Activated effector memory CD4-positive, alpha-beta T cell treated with Interleukin-2 at 50 U/mL for 16 hours (primary cell): Measurements from ENCODE around the gene NFYA.
A peak's percentile ranks its signal among the peaks of the same experiment; 100 is the strongest.

Experiments
- DNase-seq: peaks from one replicate; pipeline ENCODE4 v3.0.0-alpha.2; 2020

Gene NFYA

GRCh38 chr6:41047306-41047705 lies 25.5 kb upstream of the NFYA start:
- DNase-seq = no peak

GRCh38 chr6:41047745-41048732 lies 24.7 kb upstream of the NFYA start:
- no peak for DNase-seq

GRCh38 chr6:41049521-41049920 lies 23.3 kb upstream of the NFYA start:
- DNase-seq = no peak

- no peak for DNase-seq
Measured at GRCh38 chr6:41049955-41050354, 22.8 kb upstream of the NFYA start.

GRCh38 chr6:41050536-41050935 lies 22.2 kb upstream of the NFYA start:
- no peak for DNase-seq

GRCh38 chr6:41051873-41052272 lies 20.9 kb upstream of the NFYA start:
- no peak for DNase-seq

GRCh38 chr6:41053041-41053440 lies 19.7 kb upstream of the NFYA start, which contains the start of gene APOBEC2:
Gene APOBEC2, plus strand, starts transcription at chr6:41053202. Its CDS starts 146 bp downstream, at chr6:41053348.
- no peak for DNase-seq

GRCh38 chr6:41054511-41054910 lies 18.3 kb upstream of the NFYA start:
- DNase-seq = no peak

GRCh38 chr6:41055149-41055548 lies 17.6 kb upstream of the NFYA start:
- DNase-seq = no peak

- no peak for DNase-seq
Measured at GRCh38 chr6:41056768-41057490, 15.8 kb upstream of the NFYA start.

- no peak for DNase-seq
Measured at GRCh38 chr6:41058783-41059181, 14.0 kb upstream of the NFYA start.

GRCh38 chr6:41059556-41059955 lies 13.2 kb upstream of the NFYA start:
- DNase-seq = no peak

- DNase-seq = no peak
Measured at GRCh38 chr6:41061196-41061726, 11.5 kb upstream of the NFYA start.

GRCh38 chr6:41062056-41062455 lies 10.7 kb upstream of the NFYA start:
- no peak for DNase-seq

- no peak for DNase-seq
Measured at GRCh38 chr6:41063884-41064285, 8.9 kb upstream of the NFYA start.

GRCh38 chr6:41064841-41065240 lies 7.9 kb upstream of the NFYA start:
- no peak for DNase-seq

- DNase-seq = no peak
Measured at GRCh38 chr6:41065550-41066026, 7.2 kb upstream of the NFYA start.

GRCh38 chr6:41066867-41067304 lies 5.9 kb upstream of the NFYA start:
- peak; percentile 32 for DNase-seq

GRCh38 chr6:41071501-41071922 lies 1.3 kb upstream of the NFYA start:
- DNase-seq = no peak

GRCh38 chr6:41071923-41072835 lies 595 bp upstream of the NFYA start, which contains the start of gene OARD1:
Gene OARD1, minus strand, starts transcription at chr6:41072356. Its CDS starts 722 bp downstream, at chr6:41071634.
- peak; percentile 100 for DNase-seq

- peak; percentile 72 for DNase-seq
Measured at GRCh38 chr6:41073203-41073967, 611 bp downstream of the NFYA start.
